M059J (cell line): ENCODE measurements around the gene CCDC106. TPM values are rescaled to one million over a fixed set of nuclear protein-coding genes. Genes with fewer than 3 reads are reported as not detected.

ENCODE experiments used
- DNase-seq: peaks from one replicate; pipeline ENCODE4 v3.0.0-alpha.2; 2012; ENCODE audit warnings: low read depth
- total RNA-seq: library from RNA; depleted of rRNA; stranded (reverse); fragments of >200 nt; shearing (Covaris generic); gene quantifications from 2 replicates; pipeline ENCODE4 v1.2.3, GENCODE V29; 2014

CCDC106 gene
- total RNA-seq, 1 experiment from 2014 or later = 4.9 TPM

- DNase-seq = no peak
Observed at GRCh38 chr19:55613930-55614710, 33.9 kb upstream of the CCDC106 start.

- no peak for DNase-seq
Observed at GRCh38 chr19:55614711-55615542, 33.1 kb upstream of the CCDC106 start.

GRCh38 chr19:55615543-55616394 lies 32.2 kb upstream of the CCDC106 start:
- no peak for DNase-seq

- DNase-seq = no peak
Observed at GRCh38 chr19:55616395-55616875, 31.6 kb upstream of the CCDC106 start.

- no peak for DNase-seq
Observed at GRCh38 chr19:55617426-55617825, 30.6 kb upstream of the CCDC106 start.

GRCh38 chr19:55618426-55618825 lies 29.6 kb upstream of the CCDC106 start:
- no peak for DNase-seq

- DNase-seq = no peak
Observed at GRCh38 chr19:55619286-55619685, 28.7 kb upstream of the CCDC106 start.

GRCh38 chr19:55620410-55621204 lies 27.4 kb upstream of the CCDC106 start:
- no peak for DNase-seq

- DNase-seq = no peak
Observed at GRCh38 chr19:55621205-55621672, 26.8 kb upstream of the CCDC106 start.

- DNase-seq = no peak
Observed at GRCh38 chr19:55621673-55622231, 26.3 kb upstream of the CCDC106 start.

GRCh38 chr19:55622242-55622969 lies 25.6 kb upstream of the CCDC106 start:
- no peak for DNase-seq

- no peak for DNase-seq
Observed at GRCh38 chr19:55623130-55623529, 24.9 kb upstream of the CCDC106 start.

- DNase-seq = no peak
Observed at GRCh38 chr19:55623561-55623960, 24.5 kb upstream of the CCDC106 start.

- DNase-seq = peak; percentile 86
Observed at GRCh38 chr19:55624109-55625003, 23.7 kb upstream of the CCDC106 start, which contains the start of gene ZNF784. Gene ZNF784 (minus strand): TSS chr19:55624566. CDS start chr19:55624561, 5 bp downstream.

GRCh38 chr19:55625004-55625326 lies 23.0 kb upstream of the CCDC106 start:
- no peak for DNase-seq

- no peak for DNase-seq
Observed at GRCh38 chr19:55626350-55626749, 21.7 kb upstream of the CCDC106 start.

GRCh38 chr19:55632463-55632834 lies 15.6 kb upstream of the CCDC106 start:
- DNase-seq = peak; percentile 90

GRCh38 chr19:55633861-55634260 lies 14.2 kb upstream of the CCDC106 start:
- no peak for DNase-seq

- no peak for DNase-seq
Observed at GRCh38 chr19:55635334-55635717, 12.7 kb upstream of the CCDC106 start.
